ENCODE measurements around the gene DNAH1.

The DNAH1 gene

DNA sequence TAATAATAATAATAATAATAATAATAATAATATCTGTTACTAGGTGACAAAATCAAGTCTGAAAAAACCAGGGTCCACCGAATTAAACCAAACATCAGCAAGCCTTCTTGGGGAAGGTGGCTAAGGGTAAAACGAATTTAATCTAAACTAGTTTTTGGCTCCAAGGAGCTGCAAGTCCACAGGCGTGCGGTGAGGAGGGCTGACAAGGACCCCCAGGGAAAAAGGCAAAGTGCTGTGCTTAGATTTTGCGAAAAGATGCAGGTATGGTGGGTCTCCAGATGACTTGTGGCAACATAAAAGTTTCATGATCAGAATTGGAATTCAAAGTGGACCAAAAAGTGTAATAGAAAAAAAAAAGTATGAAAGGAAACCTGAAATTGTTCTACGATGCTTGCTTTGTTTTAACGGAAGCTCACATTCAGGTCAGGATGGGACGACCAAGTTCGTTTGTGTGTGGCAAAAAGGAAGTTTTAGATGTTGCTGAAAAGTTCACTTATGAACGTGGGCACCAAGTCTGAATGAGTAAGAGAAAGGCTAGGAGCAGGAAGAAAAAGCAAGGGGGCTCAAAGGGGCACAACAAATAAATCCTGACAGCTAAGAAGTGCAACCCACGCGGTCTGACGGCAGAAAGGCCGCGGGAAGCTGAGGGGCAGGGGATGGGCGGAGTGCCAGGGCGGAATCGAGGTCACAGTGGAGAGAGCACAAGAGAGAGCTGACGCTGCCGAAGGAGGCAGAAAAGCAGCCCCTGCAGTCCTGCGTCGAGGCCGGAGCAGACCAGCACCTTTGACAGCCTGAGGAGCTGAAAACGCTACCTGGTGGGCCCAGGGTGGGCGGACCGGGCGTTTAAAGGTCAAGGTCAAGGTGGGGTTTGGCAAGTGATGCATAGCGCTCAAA lies 38.8 kb upstream of the DNAH1 start:
- H3K4me1 Mint-ChIP-seq = peaks cover 40% of the 10 kb centered on the region
- H3K27ac Mint-ChIP-seq = peak overlapping the region; percentile 95 to 99 (median 98)
- H3K4me3 Mint-ChIP-seq = peak overlapping the region; percentile 96 to 100 (median 98)
- TF ChIP-seq, protein P1, sequence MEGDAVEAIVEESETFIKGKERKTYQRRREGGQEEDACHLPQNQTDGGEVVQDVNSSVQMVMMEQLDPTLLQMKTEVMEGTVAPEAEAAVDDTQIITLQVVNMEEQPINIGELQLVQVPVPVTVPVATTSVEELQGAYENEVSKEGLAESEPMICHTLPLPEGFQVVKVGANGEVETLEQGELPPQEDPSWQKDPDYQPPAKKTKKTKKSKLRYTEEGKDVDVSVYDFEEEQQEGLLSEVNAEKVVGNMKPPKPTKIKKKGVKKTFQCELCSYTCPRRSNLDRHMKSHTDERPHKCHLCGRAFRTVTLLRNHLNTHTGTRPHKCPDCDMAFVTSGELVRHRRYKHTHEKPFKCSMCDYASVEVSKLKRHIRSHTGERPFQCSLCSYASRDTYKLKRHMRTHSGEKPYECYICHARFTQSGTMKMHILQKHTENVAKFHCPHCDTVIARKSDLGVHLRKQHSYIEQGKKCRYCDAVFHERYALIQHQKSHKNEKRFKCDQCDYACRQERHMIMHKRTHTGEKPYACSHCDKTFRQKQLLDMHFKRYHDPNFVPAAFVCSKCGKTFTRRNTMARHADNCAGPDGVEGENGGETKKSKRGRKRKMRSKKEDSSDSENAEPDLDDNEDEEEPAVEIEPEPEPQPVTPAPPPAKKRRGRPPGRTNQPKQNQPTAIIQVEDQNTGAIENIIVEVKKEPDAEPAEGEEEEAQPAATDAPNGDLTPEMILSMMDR (IDR thresholded peaks at IDR 0.05; ENCODE audit: unreplicated experiment in 3 of 3) = no peak
- H3K27me3 Mint-ChIP-seq (ENCODE audit: low read depth) = no peaks in the 10 kb centered on the region
- H3K36me3 Mint-ChIP-seq (ENCODE audit: low read depth) = peaks cover 31% of the 10 kb centered on the region
- H3K9me3 Mint-ChIP-seq = no peaks in the 10 kb centered on the region

DNA sequence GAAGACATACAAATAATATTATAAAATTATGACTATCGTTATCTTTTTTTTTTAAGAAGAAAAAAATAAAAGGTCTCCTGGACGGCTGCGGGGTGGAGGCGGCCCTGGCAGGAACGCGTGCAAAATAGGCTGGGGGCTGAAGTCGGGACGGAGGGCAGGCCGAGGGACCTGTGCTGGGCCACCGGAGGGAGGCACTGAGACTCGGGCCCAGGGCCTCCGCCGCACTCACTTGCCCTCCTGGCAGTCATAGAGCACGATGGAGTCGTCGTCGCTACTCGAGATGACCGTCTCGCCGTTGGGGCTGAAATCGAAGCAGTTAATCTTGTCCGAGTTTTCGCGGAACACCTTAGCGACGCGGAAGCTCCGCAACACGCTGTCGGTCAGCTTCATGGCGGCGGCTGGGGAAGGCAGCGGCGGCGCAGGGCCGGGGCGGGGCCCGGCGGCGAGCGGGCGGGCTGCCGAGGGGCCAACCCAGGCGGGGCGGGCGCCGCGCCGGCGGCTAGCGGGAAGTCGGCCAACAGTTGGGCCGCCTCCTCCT lies 38.1 kb upstream of the DNAH1 start:
- peaks cover 36% of the 10 kb centered on the region for H3K4me1 Mint-ChIP-seq
- H3K27ac Mint-ChIP-seq = peak overlapping the region; percentile 95 to 99 (median 98)
- no peaks in the 10 kb centered on the region for H3K27me3 Mint-ChIP-seq (ENCODE audit: low read depth)
- no peaks in the 10 kb centered on the region for H3K9me3 Mint-ChIP-seq
- TF ChIP-seq, protein P1 (IDR thresholded peaks at IDR 0.05; ENCODE audit: unreplicated experiment in 3 of 3) = peak in 2 of 3 experiments; percentile 44 to 50
- peak overlapping the region; percentile 96 to 100 (median 98) for H3K4me3 Mint-ChIP-seq
- peaks cover 25% of the 10 kb centered on the region for H3K36me3 Mint-ChIP-seq (ENCODE audit: low read depth)

DNA sequence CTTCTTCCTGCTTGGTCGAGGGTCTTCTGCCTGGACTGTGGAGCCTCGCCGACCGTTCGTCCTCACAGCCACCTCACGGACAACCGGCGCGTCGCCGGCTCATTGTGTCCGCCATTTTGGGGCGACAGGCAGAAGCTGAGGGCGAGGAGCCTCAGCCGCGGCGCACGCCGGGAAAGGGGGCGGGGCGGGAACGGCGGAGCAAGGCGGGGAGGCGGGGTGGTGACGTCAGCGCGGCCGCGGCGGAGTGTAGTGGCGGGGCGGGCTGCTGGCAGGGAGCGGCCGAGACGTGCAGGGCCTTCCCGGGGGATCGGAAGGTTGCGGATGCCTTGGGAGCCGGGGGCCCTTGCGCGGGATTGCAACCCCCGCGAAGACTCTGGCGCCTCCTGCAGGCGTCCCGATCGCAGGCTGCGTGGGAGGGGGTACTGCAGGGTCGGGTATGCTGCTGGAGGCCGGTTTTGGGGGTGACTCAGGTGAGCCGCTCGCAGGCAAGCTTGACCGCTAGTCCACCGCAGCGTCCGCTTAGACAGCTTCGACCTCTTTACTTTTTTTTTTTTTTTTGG lies 37.5 kb upstream of the DNAH1 start, which contains the start of gene WDR82:
Gene WDR82 (minus strand): TSS at position 140 of the 560 bp plus-strand sequence. CDS start 288 bp downstream, outside the sequence.
- Mint-ChIP-seq H3K36me3 (ENCODE audit: low read depth) (peaks cover 20% of the 10 kb centered on the region), H3K27me3 (ENCODE audit: low read depth) (no peaks in the 10 kb centered on the region), H3K9me3 (no peaks in the 10 kb centered on the region), H3K27ac (peak within 1 kb of the TSS; percentile 95 to 99 (median 98)), H3K4me3 (peak within 1 kb of the TSS; percentile 96 to 100 (median 98)), H3K4me1 (peaks cover 36% of the 10 kb centered on the region)
- TF ChIP-seq, protein P1 (IDR thresholded peaks at IDR 0.05; ENCODE audit: unreplicated experiment in 3 of 3) = peak; percentile 32 to 56 (median 46)

DNA sequence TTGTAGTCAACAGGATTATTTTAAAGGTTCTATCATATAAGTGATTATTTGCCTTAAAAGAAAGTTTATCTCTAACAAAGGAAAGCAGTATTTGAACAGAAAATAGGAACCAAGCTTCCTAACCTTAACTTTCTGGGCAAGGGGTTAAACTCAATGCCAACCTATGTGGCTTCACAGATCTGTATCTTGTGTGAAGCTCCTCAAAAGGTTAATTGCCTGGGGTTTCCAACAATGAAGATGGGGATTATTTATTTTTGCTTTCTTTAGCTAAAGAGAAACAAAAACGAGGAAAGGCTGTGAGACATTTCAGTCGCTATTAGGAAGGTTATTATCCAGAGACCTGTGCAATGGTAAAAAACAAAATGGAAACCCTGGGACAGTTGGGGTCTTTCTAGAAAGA lies 36.5 kb upstream of the DNAH1 start:
- Mint-ChIP-seq H3K4me3 (peak overlapping the region; percentile 92 to 99 (median 98)), H3K36me3 (ENCODE audit: low read depth) (peaks cover 10% of the 10 kb centered on the region), H3K9me3 (no peaks in the 10 kb centered on the region), H3K4me1 (peaks cover 30% of the 10 kb centered on the region), H3K27ac (peak overlapping the region; percentile 95 to 99 (median 98)), H3K27me3 (ENCODE audit: low read depth) (no peaks in the 10 kb centered on the region)
- TF ChIP-seq, protein P1 (IDR thresholded peaks at IDR 0.05; ENCODE audit: unreplicated experiment in 3 of 3) = no peak

DNA sequence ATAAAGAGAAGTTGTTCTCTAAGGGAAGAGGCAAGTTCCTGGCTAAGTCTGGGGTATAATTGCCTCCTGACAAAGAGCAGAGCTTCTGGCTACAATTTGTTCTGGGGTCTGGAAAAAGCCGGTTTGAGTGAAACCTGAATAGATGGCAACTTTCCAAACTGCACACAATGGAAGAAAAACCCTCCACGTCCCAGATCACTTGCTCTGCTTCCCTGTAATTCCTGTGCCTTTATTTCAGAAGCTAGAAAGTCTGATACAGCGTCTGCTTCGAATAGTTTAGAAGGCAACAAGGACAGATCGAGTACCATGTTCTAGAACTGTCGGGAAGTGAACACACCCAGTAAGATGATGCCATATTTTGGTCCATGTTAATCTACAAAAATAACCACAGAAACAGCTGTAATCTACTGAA lies 36.1 kb upstream of the DNAH1 start:
- Mint-ChIP-seq H3K4me3 (peak overlapping the region; percentile 92 to 99 (median 98)), H3K9me3 (no peaks in the 10 kb centered on the region), H3K4me1 (peaks cover 31% of the 10 kb centered on the region), H3K27ac (peak overlapping the region; percentile 95 to 99 (median 98)), H3K27me3 (ENCODE audit: low read depth) (no peaks in the 10 kb centered on the region), H3K36me3 (ENCODE audit: low read depth) (peaks cover 9% of the 10 kb centered on the region)
- TF ChIP-seq, protein P1 (IDR thresholded peaks at IDR 0.05; ENCODE audit: unreplicated experiment in 3 of 3) = no peak

Measured in nephron (organoid).